Sigmoid colon (tissue), 4 donors: ENCODE data around the gene PAK2.

Source experiments
- EP300 ChIP-seq, 4 donors: sonication (generic); formaldehyde crosslinking; IDR thresholded peaks; one replicate each; pipeline ENCODE4 v1.6.1; 2017; ENCODE audit warnings: antibody characterized with exemption in 4 of 4
- TF ChIP-seq, protein P1 (sequence below), 4 experiments: fragments of 450-650 bp in 3 of 4; fragments of 200-600 bp in 1 of 4; IDR thresholded peaks; one replicate each; pipeline ENCODE4 v1.5.1; 2016 to 2019; ENCODE audit warnings: antibody characterized with exemption in 4 of 4, mild to moderate bottlenecking in 3 of 4, moderate library complexity in 2 of 4

DNA sequence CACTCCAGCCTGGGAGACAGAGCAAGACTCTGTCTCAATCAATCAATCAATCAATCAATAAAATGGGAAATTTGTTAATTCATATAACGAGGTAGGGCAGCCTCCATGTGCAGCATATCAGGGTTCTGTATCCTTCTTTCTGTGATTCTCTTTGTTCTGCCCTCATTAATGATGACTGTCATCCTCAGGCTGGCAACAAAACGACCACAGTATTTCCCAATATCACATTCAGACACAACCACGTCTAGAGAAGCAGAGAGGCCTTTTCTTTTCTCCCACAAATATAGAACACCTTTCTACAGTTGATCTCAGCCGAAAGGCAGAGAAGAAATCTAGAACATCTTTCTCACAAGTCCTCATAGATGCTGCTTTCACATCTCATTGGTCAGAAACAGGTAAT is 38.9 kb upstream of the PAK2 start:
- TF ChIP-seq EP300 (IDR thresholded peaks at IDR 0.05) = no peak
- TF ChIP-seq, protein P1, sequence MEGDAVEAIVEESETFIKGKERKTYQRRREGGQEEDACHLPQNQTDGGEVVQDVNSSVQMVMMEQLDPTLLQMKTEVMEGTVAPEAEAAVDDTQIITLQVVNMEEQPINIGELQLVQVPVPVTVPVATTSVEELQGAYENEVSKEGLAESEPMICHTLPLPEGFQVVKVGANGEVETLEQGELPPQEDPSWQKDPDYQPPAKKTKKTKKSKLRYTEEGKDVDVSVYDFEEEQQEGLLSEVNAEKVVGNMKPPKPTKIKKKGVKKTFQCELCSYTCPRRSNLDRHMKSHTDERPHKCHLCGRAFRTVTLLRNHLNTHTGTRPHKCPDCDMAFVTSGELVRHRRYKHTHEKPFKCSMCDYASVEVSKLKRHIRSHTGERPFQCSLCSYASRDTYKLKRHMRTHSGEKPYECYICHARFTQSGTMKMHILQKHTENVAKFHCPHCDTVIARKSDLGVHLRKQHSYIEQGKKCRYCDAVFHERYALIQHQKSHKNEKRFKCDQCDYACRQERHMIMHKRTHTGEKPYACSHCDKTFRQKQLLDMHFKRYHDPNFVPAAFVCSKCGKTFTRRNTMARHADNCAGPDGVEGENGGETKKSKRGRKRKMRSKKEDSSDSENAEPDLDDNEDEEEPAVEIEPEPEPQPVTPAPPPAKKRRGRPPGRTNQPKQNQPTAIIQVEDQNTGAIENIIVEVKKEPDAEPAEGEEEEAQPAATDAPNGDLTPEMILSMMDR (IDR thresholded peaks at IDR 0.05) = no peak
